Body of pancreas (tissue), 4 donors: ENCODE results near the gene SCYGR8.

Experiments
- CTCF ChIP-seq, 7 experiments: fragments of 450-650 bp in 4 of 7; fragments of 200-600 bp in 3 of 7; sonication (generic) in 3 of 7; IDR thresholded peaks; one replicate each; pipeline ENCODE4 v1.5.1; 2016 to 2019; ENCODE audit warnings: antibody characterized with exemption in 7 of 7
- POLR2A ChIP-seq, 3 donors: fragments of 450-650 bp; IDR thresholded peaks; one replicate each; pipeline ENCODE4 v1.6.1; 2016; ENCODE audit warnings: antibody characterized with exemption in 3 of 3, mild to moderate bottlenecking in 2 of 3

- TF ChIP-seq CTCF (IDR thresholded peaks at IDR 0.05) (no peak), POLR2A (IDR thresholded peaks at IDR 0.05) (no peak)
Observed at GRCh38 chr2:227728035-227728434, 17.7 kb upstream of the SCYGR8 start, which contains the start of gene SCYGR7.
